Measurements from ENCODE around the gene SLC26A9. TPM values are rescaled to one million over a fixed set of nuclear protein-coding genes. Genes with fewer than 3 reads are reported as not detected.

Gene SLC26A9
- total and polyA plus RNA-seq, 10 of the 15 experiments (the other 5 are each of a cell fraction or from before 2014, with no cell fraction given), result 0.09 to 0.40 (median 0.17) TPM

GRCh38 chr1:205939690-205940330, 3.4 kb downstream of the SLC26A9 start:
- FAIRE-seq, result no peak
- in situ Hi-C loops (cut with MboI), result no loop called here
- SMC1A ChIA-PET (ENCODE audit: uncharacterized antibody, unreplicated experiment), result no interaction called here
- RAD21 ChIA-PET (ENCODE audit: unreplicated experiment), result no interaction called here
- no TSS peak for BruUV-seq (replicated peaks)
- Histone ChIP-seq H3K27me3 (replicated peaks in 1 of 2; ENCODE audit: control insufficient read depth in 2 of 2, insufficient read depth in 2 of 2, low read length in 1 of 2) (peaks cover 2 to 9% of the 10 kb centered on the region in 2 experiments; a peak in 3 of 4 replicates), H3K4me3 (no peak overlapping the region), H3K4me1 (ENCODE audit: control insufficient read depth, insufficient read depth, low read length) (no peaks in the 10 kb centered on the region), H3K9ac (ENCODE audit: control insufficient read depth, insufficient read depth, low read length) (no peak overlapping the region), H3K9me3 (replicated peaks; ENCODE audit: control insufficient read depth, insufficient read depth, low read length) (no peaks in the 10 kb centered on the region), H3K79me2 (ENCODE audit: control insufficient read depth, insufficient read depth, low read length) (no peaks in the 10 kb centered on the region), H2AFZ (ENCODE audit: control insufficient read depth, low read depth, low read length) (no peak overlapping the region), H3K36me3 (ENCODE audit: control insufficient read depth in 2 of 2, insufficient read depth in 2 of 2, low read length in 1 of 2) (no peaks in the 10 kb centered on the region), H4K20me1 (ENCODE audit: control insufficient read depth, insufficient read depth) (no peaks in the 10 kb centered on the region), H3K4me2 (ENCODE audit: control insufficient read depth, insufficient read depth) (no peak overlapping the region), H3K27ac (ENCODE audit: control insufficient read depth, insufficient read depth) (no peak overlapping the region)
- intact Hi-C loops (cut with micrococcal nuclease; ENCODE audit: unreplicated experiment), result no loop called here
- CTCF ChIA-PET, result interaction anchor here (1.6 kb wide), 1 partner anchor 21 kb away, joined by 4 read pairs; no protein-coding TSS in a partner anchor
- POLR2A ChIA-PET, result no interaction called here
- ATAC-seq, result peak; percentile 52
- no peak for DNase-seq (ENCODE audit: low read depth, low spot score)
- TF ChIP-seq MTA3 (IDR thresholded peaks at IDR 0.05; ENCODE audit: borderline replicate concordance, low read length) (no peak), CTCF (IDR thresholded peaks at IDR 0.05 in 2 of 3, conservative IDR thresholded peaks at IDR 0.05 in 1 of 3; ENCODE audit: control insufficient read depth in 2 of 3, extremely low read depth in 1 of 3, insufficient read depth in 1 of 3, low read depth in 3 of 3, low read length in 3 of 3) (0 out of 6 replicates have a peak, but pooled peaks of 1 of the 3 experiments have one; percentile 13)
- 43% methylated on average over 7 of the region's 7 CpGs for whole genome bisulfite sequencing (ENCODE audit: insufficient coverage, insufficient replicate concordance, low lambda C conversion rate, missing lambda C conversion rate)

GRCh38 chr1:205938682-205939081, 4.6 kb downstream of the SLC26A9 start:
- no peaks in the 10 kb centered on the region for H3K36me3 ChIP-seq (ENCODE audit: control insufficient read depth in 2 of 2, insufficient read depth in 2 of 2, low read length in 1 of 2)
- H3K4me2 ChIP-seq (ENCODE audit: control insufficient read depth, insufficient read depth), result no peak overlapping the region
- ChIA-PET RAD21 (ENCODE audit: unreplicated experiment) (no interaction called here), POLR2A (no interaction called here), SMC1A (ENCODE audit: uncharacterized antibody, unreplicated experiment) (no interaction called here), CTCF (interaction anchor here (0.7 kb wide), 1 partner anchor 521 kb away, joined by 5 read pairs; no protein-coding TSS in a partner anchor)
- DNase-seq (ENCODE audit: low read depth, low spot score) (no peak), FAIRE-seq (no peak), ATAC-seq (no peak)
- BruUV-seq (replicated peaks), result no TSS peak
- H2AFZ ChIP-seq (ENCODE audit: control insufficient read depth, low read depth, low read length), result no peak overlapping the region
- no peak overlapping the region for H3K27ac ChIP-seq (ENCODE audit: control insufficient read depth, insufficient read depth)
- in situ Hi-C loops (cut with MboI), result no loop called here
- WGBS (ENCODE audit: insufficient coverage, insufficient replicate concordance, low lambda C conversion rate, missing lambda C conversion rate), result 0% methylated on average over 1 of the region's 1 CpG
- no peaks in the 10 kb centered on the region for H3K79me2 ChIP-seq (ENCODE audit: control insufficient read depth, insufficient read depth, low read length)
- no peak overlapping the region for H3K4me3 ChIP-seq
- no peak overlapping the region for H3K9ac ChIP-seq (ENCODE audit: control insufficient read depth, insufficient read depth, low read length)
- no peaks in the 10 kb centered on the region for H4K20me1 ChIP-seq (ENCODE audit: control insufficient read depth, insufficient read depth)
- no peaks in the 10 kb centered on the region for H3K4me1 ChIP-seq (ENCODE audit: control insufficient read depth, insufficient read depth, low read length)
- H3K9me3 ChIP-seq (replicated peaks; ENCODE audit: control insufficient read depth, insufficient read depth, low read length), result no peaks in the 10 kb centered on the region
- peaks cover 2 to 7% of the 10 kb centered on the region in 2 experiments; a peak in 3 of 4 replicates for H3K27me3 ChIP-seq (replicated peaks in 1 of 2; ENCODE audit: control insufficient read depth in 2 of 2, insufficient read depth in 2 of 2, low read length in 1 of 2)
- intact Hi-C loops (cut with micrococcal nuclease; ENCODE audit: unreplicated experiment), result no loop called here
- TF ChIP-seq MTA3 (IDR thresholded peaks at IDR 0.05; ENCODE audit: borderline replicate concordance, low read length), result no peak
- no peak for TF ChIP-seq HSF1 (IDR thresholded peaks at IDR 0.05; ENCODE audit: low read depth, low read length)
- TF ChIP-seq CHD4 (IDR thresholded peaks at IDR 0.05), result no peak
- TF ChIP-seq PML (IDR thresholded peaks at IDR 0.05; ENCODE audit: low read length), result no peak
- TF ChIP-seq BCL3 (IDR thresholded peaks at IDR 0.05; ENCODE audit: borderline replicate concordance, insufficient read depth, low read depth, low read length, poor library complexity, severe bottlenecking), result no peak
- no peak for TF ChIP-seq ZZZ3 (IDR thresholded peaks at IDR 0.05; ENCODE audit: control insufficient read depth, insufficient read length, low read depth)
- TF ChIP-seq RUNX3 (IDR thresholded peaks at IDR 0.05; ENCODE audit: low read length), result no peak
- no peak for TF ChIP-seq NR2C2 (IDR thresholded peaks at IDR 0.05; ENCODE audit: borderline replicate concordance, control insufficient read depth, insufficient read length, low read depth)
- no peak for TF ChIP-seq JUNB (IDR thresholded peaks at IDR 0.05)
